ENCODE measurements around the gene NF2.
A peak's percentile ranks its signal among the peaks of the same experiment; 100 is the strongest.
"Not testable (repeated sequence)": the region's sequence is repeated elsewhere in the genome, so short reads cannot be mapped to it uniquely, and the experiment has no call there.

NF2 gene

GRCh38 chr22:29597871-29598683 is 5.4 kb upstream of the NF2 start:
- DNase-seq, result not testable (repeated sequence)

- DNase-seq, result no peak
These were observed 4.8 kb upstream of the NF2 start for GRCh38 chr22:29598684-29599020.

GRCh38 chr22:29604076-29604360 is 585 bp downstream of the NF2 start:
- DNase-seq, result peak in 1 of 3 donors; percentile 59

GRCh38 chr22:29605527-29605850 is 2.1 kb downstream of the NF2 start:
- DNase-seq, result no peak

GRCh38 chr22:29606320-29606719 is 2.9 kb downstream of the NF2 start:
- no peak for DNase-seq

GRCh38 chr22:29607426-29607825 is 4.0 kb downstream of the NF2 start:
- no peak for DNase-seq

- no peak for DNase-seq
These were observed 5.7 kb downstream of the NF2 start for GRCh38 chr22:29609139-29609538.

GRCh38 chr22:29610780-29611179 is 7.3 kb downstream of the NF2 start:
- no peak for DNase-seq

- no peak for DNase-seq
These were observed 12.4 kb downstream of the NF2 start for GRCh38 chr22:29615705-29616327.

- no peak for DNase-seq
These were observed 14.6 kb downstream of the NF2 start for GRCh38 chr22:29617922-29618629.

- peak in 2 of 3 donors; percentile 29 to 39 for DNase-seq
These were observed 18.5 kb downstream of the NF2 start for GRCh38 chr22:29621761-29622526.

- no peak for DNase-seq
These were observed 19.6 kb downstream of the NF2 start for GRCh38 chr22:29623059-29623458.

- DNase-seq, result peak; percentile 14 to 30 (median 26)
These were observed 20.2 kb downstream of the NF2 start for GRCh38 chr22:29623553-29624169.

- peak; percentile 61 to 67 (median 64) for DNase-seq
These were observed 21.8 kb downstream of the NF2 start for GRCh38 chr22:29625090-29625825.

GRCh38 chr22:29626497-29627195 is 23.2 kb downstream of the NF2 start:
- no peak for DNase-seq

- DNase-seq, result no peak
These were observed 23.7 kb downstream of the NF2 start for GRCh38 chr22:29627196-29627535.

GRCh38 chr22:29628996-29629902 is 25.8 kb downstream of the NF2 start:
- no peak for DNase-seq

- DNase-seq, result no peak
These were observed 26.6 kb downstream of the NF2 start for GRCh38 chr22:29629903-29630516.

- no peak for DNase-seq
These were observed 27.6 kb downstream of the NF2 start for GRCh38 chr22:29630987-29631386.

GRCh38 chr22:29631725-29632124 is 28.3 kb downstream of the NF2 start:
- DNase-seq, result no peak

All from suppressor macrophage treated with lipopolysaccharide for 1 hour (primary cell).